ENCODE results near the gene ENTPD6.

DNA sequence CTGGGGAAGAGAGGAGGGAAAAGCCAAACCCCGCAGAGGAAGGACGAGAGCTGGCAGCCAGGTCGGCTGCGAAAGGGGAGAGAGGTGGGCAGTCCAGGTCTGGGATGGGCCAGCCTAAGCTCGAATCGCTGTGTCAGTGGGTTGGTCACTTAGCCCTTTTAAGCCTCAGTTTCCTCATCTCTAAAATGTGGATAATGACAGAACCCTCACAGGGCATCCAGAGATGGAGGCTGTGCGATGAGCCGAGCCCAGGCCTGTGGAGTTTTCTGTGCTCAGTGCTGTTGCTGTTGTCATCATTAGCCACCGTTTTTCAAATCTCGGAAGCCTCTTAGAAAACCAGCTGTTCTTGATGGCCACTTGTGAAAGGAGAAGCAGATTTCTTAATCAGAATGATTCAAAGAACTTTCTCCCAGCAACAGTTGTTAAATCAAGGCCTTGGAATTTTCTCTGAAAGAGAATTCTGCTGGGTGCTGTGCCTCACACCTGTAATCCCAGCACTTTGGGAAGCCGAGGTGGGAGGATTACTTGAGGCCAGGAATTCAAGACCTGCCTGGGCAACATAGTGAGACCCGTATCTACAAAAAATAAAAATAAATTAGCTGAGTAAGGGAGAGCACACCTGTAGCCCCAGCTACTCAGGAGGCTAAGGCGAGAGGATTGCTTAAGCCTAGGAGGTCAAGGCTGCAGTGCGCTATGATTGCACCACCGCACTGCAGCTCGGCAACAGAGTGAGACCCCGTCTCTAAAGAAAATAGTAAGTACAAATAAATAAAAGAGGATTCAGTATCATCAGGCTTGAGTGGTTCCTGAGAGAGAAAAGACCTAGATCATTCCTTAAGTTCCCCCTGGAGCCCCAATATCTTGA is 46.3 kb upstream of the ENTPD6 start:
- TF ChIP-seq, protein P1, sequence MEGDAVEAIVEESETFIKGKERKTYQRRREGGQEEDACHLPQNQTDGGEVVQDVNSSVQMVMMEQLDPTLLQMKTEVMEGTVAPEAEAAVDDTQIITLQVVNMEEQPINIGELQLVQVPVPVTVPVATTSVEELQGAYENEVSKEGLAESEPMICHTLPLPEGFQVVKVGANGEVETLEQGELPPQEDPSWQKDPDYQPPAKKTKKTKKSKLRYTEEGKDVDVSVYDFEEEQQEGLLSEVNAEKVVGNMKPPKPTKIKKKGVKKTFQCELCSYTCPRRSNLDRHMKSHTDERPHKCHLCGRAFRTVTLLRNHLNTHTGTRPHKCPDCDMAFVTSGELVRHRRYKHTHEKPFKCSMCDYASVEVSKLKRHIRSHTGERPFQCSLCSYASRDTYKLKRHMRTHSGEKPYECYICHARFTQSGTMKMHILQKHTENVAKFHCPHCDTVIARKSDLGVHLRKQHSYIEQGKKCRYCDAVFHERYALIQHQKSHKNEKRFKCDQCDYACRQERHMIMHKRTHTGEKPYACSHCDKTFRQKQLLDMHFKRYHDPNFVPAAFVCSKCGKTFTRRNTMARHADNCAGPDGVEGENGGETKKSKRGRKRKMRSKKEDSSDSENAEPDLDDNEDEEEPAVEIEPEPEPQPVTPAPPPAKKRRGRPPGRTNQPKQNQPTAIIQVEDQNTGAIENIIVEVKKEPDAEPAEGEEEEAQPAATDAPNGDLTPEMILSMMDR (IDR thresholded peaks at IDR 0.05; ENCODE audit: low read depth, low read length): no peak
- no peak for TF ChIP-seq EZH2phosphoT487 (IDR thresholded peaks at IDR 0.05; ENCODE audit: low read depth)

Data from OCI-LY3 (cell line).